ENCODE data around the gene APBB2.
"Not testable (repeated sequence)": the region's sequence is repeated elsewhere in the genome, so short reads cannot be mapped to it uniquely, and the experiment has no call there.

APBB2 gene

DNA sequence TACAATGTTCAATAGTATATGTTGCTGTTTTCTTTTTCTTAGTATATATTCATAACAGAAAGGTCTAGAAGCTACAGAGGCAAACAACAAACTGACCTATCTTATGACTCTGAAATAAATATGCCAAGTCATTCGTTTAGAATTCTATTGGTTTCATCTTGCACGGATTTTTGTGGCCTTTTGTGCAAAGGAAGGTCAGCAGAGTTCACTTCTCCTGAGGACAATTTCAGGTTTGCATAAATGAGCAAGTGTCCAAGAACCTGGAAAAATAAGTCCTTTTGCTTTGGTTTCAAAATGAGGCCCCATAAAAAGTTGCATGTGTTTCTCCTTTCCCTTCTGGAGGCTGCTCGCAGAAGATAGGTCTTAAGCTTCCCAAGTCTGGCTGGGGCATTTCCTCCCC, 156.9 kb downstream of the APBB2 start:
- DNase-seq, result no peak

DNA sequence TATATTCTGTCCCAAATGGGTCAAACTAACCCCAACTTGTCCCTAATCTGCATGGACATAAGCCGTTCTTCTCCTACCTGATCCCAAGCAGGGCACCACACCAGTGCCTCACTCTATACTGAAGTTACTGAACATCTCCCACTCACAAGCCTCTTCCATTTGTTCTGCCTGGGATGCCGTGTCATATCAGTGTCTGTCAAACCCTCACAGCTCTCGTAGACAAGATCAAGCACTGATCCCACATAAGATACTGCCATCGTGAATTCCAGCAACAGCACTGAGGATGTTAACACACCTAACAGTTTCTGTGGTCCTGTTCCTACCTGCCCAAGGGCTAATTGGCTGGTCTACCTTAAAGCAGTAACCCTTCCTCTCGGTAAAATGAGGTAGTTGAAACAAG, 162.1 kb downstream of the APBB2 start:
- no peak for DNase-seq

DNA sequence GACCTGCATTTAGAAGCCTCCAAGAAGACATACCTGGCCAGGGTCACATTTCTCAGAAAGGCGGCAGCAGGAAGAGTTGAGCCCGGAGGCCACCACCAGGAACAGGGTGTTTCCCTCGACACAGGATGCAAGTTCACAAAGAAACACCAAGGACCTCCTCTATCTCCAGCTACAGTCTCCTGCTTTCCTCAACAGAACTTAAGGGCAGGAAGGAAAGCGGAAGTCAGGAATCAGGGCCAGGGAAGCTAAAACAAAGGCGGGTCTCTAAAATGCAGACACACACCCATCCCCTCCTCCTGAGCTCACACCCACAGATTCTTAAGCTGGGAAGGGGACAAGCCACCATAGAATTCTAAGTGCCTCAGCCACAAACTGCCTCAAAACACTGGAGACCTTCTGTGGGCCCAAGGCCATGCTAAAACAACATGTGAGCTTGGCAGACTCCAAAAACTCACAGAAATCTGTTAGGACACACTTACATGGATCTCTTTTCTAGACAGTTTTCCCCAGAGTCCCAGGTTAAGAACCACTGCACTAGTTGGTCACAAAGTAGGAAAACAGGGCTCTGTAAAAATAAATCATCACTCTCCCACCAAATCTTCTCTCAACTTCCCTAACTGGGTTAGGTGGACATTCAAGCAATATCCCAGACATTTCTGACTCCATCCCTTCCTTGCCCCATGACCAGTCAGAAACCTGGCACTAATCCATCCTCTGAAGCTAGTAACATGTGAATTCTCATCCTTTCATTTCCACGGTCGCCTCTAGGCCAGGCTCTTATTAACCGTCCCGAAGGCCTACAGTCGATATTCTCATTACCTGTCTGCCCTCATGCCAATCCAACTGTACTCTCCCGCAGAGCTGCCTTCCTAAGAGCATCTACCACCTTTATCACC, 163.2 kb downstream of the APBB2 start:
- no peak for DNase-seq

DNA sequence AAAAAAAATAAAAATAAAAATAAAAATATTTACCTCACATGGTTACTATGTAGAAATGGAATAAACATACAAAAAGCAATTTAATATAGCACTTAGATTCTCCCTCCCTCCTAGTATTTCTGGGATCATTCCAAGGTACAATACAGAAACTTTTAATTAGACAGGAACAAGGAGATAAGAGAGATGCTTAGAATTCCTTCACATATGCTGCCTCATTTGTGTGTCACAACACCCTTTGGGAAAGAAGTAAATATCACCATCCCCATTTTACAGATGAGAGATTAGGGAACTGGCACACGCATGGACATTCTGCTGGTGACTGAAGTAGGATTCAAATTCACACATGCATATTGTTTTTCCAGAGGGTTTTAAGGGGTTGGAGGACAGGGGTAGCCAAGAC, 164.2 kb downstream of the APBB2 start:
- DNase-seq, result no peak

DNA sequence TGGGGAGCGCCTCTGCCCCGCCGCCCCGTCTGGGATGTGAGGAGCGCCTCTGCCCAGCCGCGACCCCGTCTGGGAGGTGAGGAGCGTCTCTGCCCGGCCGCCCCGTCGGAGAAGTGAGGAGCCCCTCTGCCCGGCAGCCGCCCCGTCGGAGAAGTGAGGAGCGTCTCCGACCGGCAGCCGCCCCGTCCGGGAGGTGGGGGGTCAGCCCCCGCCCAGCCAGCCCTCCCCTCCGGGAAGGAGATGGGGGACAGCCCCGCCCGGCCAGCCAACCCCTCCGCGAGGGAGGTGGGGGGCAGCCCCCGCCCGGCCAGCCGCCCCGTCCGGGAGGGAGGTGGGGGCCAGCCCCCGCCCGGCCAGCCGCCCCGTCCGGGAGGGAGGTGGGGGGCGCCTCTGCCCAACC, 165.2 kb downstream of the APBB2 start:
- DNase-seq, result not testable (repeated sequence)

DNA sequence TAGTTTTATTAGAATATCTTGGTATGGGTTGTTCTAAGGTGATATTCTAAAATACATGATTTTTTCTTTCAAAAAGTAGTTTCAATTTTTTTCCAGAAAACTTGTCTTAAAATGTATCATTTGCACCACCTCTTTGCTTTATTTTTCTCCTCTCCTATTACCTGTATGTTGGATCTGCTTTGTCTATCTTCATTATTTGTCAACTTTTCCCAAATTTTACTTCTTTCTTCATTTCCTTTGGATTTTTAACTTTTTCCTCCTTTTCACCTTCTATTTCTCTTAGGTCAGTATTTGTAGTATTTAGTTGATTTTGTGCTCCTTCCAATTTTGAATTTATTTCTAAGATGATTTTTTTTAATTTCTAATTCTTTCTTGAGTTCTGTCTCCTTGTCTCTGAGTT, 169.6 kb downstream of the APBB2 start:
- no peak for DNase-seq

DNA sequence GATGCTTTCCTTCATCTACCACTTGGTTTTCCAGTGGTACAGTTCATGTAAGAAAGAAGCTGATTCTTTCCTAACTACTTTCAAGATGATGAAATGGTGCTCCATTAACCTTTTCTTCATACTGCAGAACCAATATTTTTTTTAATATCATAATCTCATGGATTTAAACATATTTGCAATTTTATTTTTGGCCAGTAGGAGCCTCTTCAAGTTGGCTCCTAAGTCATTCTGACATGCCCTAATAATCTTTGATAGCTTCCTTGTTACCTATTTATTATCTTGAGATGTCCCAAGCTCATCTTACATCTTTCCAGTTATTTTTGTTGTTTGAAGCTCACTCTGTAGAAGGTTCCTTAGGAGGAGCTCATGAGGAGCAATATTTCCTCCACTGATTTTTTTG, 170.2 kb downstream of the APBB2 start:
- no peak for DNase-seq

DNA sequence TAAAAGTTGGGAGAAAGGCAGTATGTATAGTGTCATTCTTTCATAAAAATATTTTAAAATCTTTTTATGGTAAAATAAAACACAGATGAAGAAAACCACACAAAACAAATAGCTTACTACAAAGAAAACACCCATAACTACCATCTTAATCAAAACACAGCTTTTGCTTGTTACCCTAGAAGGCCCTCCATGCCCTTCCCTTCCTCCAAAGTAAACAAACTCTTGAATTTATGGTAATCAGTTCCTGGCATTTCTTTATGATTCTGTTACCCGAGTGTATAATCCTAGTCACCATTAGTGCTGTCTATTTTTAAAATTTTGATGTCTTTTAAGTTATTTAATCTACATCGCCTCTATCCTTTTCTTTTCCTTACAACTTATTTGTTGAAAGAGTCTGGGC, 170.9 kb downstream of the APBB2 start:
- DNase-seq, result no peak

DNA sequence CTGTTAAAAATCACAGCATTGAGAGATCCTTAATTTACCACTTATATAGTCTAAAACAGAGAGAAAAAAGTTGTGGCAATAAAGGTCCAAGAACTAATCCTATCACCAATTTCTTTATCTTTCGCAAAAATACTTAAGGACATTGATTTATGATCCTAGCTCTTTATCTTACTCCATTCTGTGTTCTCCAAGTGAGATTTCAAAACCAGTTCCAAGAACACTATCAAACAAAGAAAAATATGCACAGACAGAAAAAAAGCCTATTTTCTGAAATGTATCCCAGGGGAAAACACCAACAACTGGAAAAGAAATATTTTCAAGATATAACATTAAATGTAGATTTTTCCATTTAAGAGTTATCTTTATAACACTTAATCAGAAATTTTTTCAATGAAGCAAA, 172.8 kb downstream of the APBB2 start:
- DNase-seq, result no peak

DNA sequence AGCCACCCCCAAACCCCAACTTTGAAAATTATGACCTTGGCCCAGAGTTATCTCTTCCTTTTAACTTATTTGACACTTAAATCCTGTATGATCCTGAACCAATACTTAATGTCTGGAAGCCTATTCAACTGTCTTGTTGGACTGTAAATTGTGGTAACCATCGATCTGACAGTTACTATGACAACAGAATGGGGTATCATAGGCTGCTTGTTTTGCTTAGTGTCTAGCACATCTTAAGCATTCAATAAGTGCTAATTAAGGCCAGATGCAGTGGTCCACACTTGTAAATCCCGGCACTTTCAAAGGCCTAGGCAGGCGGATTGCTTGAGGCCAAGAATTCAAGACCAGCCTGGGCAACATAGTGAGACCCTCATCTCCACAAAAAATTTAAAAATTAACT, 175.0 kb downstream of the APBB2 start:
- no peak for DNase-seq

DNA sequence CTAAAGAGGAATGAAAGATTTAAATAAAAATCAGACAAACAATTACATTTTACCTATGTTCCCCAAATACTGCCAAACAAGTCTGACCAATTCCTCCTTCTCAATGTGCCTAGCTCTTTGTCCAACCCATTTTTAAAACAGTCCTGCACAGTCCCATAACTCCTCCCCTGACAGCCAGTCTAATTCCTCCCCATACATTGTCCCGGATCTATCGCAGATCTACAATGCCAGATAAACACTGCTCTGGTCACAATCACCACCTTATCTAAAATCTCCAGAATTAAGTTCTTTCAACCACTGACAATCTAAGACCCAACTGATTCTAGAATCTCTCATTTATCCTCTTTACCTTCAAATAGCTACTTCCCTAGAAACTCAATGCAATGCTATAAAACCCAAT, 176.0 kb downstream of the APBB2 start:
- DNase-seq, result no peak

DNA sequence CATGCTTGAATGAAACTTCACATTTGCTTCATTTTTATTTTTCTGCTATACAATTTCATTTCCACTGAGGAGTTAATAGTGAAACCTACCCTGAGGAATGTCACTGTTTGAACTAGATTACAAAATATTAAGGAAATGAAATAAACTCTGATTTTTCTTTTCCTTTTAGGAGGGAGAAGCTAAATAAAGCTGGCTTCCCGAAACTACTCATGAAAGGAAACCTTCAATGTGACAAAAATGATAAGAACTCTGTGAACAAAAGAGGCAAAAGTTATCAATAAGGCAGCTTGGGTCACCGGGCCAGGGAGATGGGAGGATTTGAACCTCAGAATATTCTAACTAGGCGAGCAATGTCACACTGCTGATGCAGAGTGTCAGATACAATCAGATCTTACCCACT, 185.2 kb downstream of the APBB2 start:
- DNase-seq, result no peak

DNA sequence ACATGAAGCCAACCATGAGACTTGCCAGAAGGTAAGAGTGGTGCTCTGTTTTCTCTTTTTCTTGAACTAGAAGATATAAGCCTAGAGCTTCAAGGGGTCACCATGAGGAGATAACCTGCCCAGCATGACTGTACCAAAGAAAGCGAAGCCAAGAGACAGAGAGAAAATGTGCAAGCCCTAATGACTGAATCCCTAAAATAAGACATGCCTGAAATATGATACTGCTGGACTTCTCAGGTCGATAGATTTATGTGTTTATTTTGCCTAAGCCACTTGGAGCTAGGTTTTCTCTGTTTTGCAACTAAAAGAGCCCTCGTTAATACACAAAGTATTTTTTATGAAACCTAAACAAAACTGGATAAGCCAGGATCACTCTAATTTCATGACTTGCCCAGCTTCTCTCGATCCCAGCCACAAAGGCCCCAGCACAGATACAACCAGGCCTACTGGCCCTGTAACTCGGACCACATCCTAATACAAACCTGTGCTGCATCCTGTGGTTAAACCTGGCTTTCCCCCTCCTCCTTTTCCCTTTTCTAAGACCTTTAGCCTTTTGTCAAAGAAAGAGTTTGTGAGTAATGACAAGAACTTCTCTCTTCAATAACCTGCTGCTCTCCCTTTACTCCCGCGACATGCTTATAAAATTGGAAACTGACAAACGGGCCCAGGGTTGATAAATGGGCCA, 185.8 kb downstream of the APBB2 start:
- DNase-seq, result no peak

DNA sequence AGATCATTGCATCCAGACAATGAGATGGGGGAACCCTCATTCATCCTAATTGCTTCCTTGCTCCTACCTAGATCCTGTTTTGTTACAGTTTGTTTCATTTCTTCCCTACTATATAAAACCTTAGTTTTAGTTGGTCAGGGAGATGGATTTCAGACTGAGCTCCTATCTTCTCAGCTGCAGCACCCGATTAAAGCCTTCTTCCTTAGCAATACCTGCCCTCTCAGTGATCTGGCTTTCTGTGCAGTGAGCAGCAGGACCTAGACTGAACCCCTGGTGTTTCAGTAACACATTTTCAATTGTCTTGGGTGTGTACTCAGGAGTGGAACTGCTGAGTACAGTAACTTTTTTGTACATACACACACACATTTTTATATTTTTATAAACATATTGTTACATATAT, 187.4 kb downstream of the APBB2 start:
- DNase-seq, result no peak

DNA sequence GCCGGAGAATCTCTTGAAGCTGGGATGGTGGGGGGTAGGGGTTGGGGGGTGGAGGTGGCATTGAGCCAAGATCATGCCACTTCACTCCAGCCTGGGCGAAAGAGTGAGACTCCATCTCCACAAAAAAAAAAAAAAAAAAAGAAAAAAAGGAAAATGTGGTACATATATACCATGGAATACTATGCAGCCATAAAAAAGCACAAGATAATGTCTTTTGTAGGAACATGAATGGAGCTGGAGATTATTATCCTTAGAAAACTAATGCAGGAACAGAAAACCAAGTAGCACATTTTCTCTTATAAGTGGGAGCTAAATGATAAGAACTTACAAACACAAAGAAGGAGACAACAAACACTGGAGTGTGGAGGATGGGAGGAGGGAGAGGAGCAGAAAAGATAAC, 188.5 kb downstream of the APBB2 start:
- DNase-seq, result no peak

DNA sequence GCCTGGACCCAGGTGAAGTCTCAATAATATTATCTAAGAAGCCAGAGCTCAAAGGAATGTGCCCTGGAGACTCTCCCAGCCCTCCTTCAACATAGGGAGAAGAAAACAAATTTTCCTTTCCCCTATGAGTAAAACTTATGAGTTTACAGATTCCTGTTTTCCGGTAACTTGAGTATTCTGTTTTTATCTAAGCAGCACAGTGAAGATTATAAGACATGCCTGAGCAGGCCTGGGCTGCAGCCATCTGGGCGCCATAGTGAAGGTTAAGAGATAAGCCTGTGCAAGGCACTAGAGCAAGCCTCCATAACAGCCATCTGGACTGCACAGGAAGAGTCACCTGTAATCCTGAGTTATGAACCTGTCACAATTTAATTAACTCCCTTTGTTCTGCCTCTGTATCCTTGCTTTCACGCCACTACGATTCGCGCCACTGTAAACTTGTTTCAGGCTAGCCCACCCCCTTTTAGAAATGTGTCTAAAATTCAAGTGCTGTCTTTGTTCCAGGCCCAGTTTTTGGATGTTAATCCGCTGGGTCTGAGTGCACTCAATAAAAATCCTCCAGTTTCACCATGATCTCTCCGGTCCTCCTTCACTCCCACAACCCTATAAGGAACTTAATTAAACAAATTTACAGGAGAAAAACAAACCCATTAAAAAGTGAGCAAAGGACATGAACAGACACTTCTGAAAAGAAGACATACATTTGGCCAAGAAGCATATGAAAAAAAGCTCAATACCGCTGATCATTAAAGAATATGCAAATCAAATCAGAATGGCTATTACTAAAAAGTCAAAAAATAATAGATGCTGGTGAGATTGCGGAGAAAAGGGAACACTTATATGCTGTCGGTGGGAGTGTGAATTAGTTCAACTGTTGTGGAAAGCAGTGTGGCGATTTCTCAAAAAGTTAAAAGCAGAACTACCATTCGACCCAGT, 189.5 kb downstream of the APBB2 start:
- DNase-seq, result peak; percentile 18

DNA sequence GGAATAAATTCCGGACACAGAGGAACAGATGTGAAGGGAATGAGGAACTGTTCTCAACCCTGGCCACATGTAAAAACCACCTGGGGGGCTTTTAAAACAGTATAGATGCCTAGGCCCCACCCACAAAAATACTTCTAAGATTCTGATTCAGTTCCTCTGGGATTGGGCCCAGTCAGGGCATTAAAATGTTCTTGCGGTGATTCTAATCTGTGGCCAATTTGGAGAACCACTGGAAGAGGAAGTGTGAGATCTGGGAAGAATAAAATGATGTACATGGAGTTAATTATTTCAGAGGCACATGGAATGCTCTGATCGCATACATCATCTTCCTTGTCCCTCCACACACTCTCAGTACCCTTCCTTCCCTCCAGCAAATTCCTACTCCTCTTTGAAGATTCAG, 192.2 kb downstream of the APBB2 start:
- DNase-seq, result no peak

DNA sequence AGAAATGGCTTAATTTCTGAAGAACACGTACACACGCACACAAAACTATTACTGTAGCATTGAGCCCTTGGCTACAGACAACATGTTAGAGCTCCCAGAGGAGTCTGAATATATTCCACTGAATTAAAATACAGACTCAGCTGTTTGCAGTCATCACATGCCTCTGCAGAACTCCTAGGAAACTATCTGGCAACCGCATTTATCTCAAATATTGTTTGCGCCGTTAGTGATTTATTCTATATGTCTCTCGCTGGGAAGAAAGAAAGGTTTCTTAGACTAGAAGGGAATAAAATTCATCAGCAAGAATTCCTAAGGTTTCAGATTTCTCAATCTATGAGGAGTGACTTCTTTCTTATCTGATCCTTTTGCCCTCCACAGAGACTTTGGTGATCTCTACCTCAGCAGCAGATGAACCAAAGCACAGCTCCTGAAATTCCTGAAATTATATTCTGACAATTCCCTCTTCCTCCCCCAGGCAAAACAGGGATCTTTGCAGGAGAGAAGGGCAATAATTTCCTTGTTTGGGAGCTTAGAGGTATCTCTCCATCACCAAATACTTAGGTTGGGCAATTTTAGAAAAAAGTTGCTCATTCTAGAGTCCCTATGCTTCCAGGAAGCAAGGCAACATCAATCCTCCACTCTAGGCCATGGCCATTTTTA, 199.2 kb downstream of the APBB2 start:
- DNase-seq, result no peak

DNA sequence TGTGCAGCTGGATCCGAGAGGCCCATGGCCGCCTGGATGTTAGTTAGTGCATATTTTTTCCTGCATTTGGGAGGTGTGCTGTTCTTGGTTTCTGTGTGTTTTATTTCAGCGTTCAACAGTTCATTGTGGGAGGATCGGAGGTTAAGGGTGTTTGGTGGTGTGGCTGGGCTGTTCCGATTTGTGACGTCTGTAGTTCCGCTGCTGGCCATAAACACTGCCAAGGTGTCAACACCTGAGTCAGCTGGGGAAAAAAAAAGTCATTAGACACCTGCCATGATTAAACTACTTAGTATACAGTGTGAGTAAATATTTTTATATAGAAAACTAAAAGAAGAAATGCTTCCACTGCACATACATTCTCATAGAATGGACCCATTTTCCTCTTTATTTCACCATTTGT, 200.2 kb downstream of the APBB2 start:
- no peak for DNase-seq

DNA sequence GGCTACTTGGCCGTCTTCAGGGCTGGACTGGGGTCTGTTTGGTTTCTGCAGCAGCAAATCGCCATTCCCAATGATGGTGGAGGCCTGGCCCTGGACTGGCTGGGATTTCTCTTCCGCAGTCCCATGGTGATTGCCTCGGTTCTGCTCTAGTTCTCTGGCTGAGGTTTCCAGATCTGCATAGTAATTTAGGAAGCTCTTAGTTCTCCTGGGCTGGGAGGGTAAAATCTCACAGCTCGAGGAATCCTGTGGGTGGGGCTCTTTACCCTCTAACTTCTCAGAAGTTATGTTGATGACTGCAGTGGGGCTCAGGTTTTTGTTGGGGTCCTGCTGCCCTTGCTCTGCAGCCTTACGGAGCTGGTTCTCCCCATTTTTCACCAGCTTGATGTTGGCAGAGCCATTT, 200.6 kb downstream of the APBB2 start:
- no peak for DNase-seq

DNA sequence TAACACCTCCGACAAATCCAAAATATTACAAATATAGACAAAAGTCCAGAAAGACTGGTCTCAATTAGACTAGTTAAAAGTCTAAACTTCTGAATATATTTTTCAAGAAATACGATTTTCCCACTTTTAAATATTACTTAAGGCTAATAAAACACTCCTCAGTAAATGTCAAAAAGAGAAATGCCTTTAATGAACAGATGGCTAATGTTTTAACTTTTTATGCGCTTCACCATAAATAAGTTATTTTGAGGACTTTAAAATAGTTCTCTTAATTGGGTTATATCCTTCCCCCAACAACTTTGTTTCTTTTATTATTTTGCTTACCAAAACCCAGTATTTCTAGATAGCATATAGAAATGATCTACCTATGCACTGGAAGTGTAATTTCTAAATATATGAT, 201.4 kb downstream of the APBB2 start:
- DNase-seq, result no peak

DNA sequence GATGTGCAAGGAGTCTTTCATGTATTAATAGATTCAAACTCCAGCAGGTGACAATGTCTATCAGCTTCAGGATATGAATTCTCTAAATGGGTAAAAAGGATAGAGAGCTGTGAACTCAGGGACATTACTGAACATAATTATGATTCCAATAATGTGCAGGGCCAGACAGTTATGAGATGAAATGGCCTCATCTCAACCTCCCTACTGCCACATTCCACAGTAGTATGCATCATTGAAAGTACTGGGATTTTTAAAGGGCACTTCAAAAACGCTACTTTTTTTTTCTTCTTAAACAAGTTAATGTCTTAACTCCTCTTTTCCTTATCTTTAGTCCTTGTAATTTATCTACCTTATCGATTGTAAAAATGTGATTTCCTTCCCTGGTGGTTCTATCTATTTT, 202.0 kb downstream of the APBB2 start:
- DNase-seq, result no peak

DNA sequence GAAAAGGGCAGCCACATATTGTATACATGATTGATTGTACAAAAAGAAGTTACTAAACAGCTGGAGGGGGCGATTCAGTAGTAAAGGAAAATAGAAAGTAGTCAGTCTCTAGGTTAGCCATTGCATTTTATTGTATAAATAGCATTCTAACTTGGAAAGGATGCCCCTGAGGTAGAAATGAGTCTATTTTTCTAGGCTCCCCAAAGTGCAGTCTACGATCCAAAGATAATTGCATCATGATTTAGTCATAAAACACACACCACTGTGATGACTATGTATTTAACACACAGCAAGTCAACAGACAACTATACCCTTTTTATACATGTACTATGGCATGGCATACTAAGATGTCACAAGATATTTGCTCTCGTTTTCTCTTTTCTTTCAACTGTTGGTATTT, 204.9 kb downstream of the APBB2 start:
- no peak for DNase-seq
